SJCRH30 (cell line): Measurements from ENCODE around the gene HMGCS1. TPM values are rescaled to one million over a fixed set of nuclear protein-coding genes. Genes with fewer than 3 reads are reported as not detected.
A peak's percentile ranks its signal among the peaks of the same experiment; 100 is the strongest.
"Not testable (repeated sequence)": the region's sequence is repeated elsewhere in the genome, so short reads cannot be mapped to it uniquely, and the experiment has no call there.

Source experiments
- DNase-seq, 2 experiments: peaks; one replicate each; pipeline ENCODE4 v3.0.0-alpha.2; 2015 to 2020
- H3K27ac ChIP-seq: fragments of 250-450 bp; sonication (Bioruptor Pico); 2 replicates; pipeline ENCODE4 v1.5.1; 2020; ENCODE audit warnings: mild to moderate bottlenecking, moderate library complexity
- H3K27me3 ChIP-seq: fragments of 250-450 bp; sonication (Bioruptor Pico); 2 replicates; pipeline ENCODE4 v1.5.1; 2020; ENCODE audit warnings: mild to moderate bottlenecking, moderate library complexity
- H3K36me3 ChIP-seq: fragments of 250-450 bp; sonication (Bioruptor Pico); 2 replicates; pipeline ENCODE4 v1.5.1; 2020; ENCODE audit warnings: mild to moderate bottlenecking, moderate library complexity
- H3K4me1 ChIP-seq: fragments of 250-450 bp; sonication (Bioruptor Pico); 2 replicates; pipeline ENCODE4 v1.5.1; 2020; ENCODE audit warnings: mild to moderate bottlenecking, moderate library complexity
- H3K4me3 ChIP-seq: fragments of 250-450 bp; sonication (Bioruptor Pico); 2 replicates; pipeline ENCODE4 v1.5.1; 2020; ENCODE audit warnings: mild to moderate bottlenecking, moderate library complexity
- H3K9me3 ChIP-seq: fragments of 250-450 bp; sonication (Bioruptor Pico); replicated peaks from 2 replicates; pipeline ENCODE4 v1.5.1; 2020; ENCODE audit warnings: mild to moderate bottlenecking, moderate library complexity
- total RNA-seq: library from RNA; depleted of rRNA; stranded (reverse); fragments of >200 nt; shearing (Covaris generic); gene quantifications from 2 replicates; pipeline ENCODE4 v1.2.3, GENCODE V29; 2014

HMGCS1 gene
- total RNA-seq, 1 experiment from 2014 or later, result 75.2 TPM

DNA sequence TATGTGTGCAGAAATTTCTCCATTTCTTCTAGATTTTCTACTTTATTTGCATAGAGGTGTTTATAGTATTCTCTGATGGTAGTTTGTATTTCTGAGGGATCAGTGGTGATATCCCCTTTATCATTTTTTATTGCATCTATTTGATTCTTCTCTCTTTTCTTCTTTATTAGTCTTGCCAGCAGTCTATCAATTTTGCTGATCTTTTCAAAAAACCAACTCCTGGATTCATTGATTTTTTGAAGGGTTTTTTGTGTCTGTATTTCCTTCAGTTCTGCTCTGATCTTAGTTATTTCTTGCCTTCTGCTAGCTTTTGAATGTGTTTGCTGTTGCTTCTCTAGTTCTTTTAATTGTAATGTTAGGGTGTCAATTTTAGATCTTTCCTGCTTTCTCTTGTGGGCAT lies 12.4 kb upstream of the HMGCS1 start:
- H3K27me3 ChIP-seq, H3K9me3 ChIP-seq, H3K4me1 ChIP-seq, H3K4me3 ChIP-seq, DNase-seq, H3K27ac ChIP-seq, H3K36me3 ChIP-seq: not testable (repeated sequence)

DNA sequence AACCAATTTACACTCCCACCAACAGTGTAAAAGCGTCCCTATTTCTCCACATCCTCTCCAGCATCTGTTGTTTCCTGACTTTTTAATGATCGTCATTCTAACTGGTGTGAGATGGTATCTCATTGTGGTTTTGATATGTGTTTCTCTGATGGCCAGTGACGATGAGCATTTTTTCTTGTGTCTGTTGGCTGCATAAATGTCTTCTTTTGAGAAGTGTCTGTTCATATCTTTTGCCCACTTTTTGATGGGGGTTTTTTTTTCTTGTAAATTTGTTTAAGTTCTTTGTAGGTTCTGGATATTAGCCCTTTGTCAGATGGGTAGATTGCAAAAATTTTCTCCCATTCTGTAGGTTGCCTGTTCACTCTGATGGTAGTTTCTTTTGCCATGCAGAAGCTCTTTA lies 10.3 kb upstream of the HMGCS1 start:
- DNase-seq, H3K27me3 ChIP-seq, H3K9me3 ChIP-seq, H3K27ac ChIP-seq, H3K4me1 ChIP-seq, H3K4me3 ChIP-seq, H3K36me3 ChIP-seq: not testable (repeated sequence)

GRCh38 chr5:43320846-43321245 lies 7.6 kb upstream of the HMGCS1 start:
- Histone ChIP-seq H3K4me3 (no peak overlapping the region), H3K9me3 (no peaks in the 10 kb centered on the region), H3K27me3 (no peaks in the 10 kb centered on the region), H3K4me1 (no peaks in the 10 kb centered on the region), H3K36me3 (no peaks in the 10 kb centered on the region), H3K27ac (no peak overlapping the region)
- DNase-seq, result no peak

DNA sequence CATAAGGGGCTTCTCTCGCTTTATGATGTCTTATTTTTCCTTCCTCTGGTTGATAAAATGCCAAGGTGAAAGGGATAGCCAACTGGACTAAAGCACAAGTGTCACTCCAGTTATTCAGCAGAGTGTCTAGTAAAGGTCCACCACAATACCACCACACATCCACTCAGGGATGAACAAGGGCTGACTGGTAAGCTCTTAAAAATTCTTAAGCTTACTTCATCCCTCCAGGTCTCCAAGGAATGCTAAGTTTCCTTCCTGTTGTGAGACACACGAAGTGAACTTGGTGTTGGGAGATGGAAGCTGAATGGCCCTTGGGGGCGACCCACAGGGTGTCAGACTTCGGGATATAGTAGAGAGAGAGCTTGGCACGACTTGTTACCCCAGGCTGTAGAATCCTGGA lies 3.2 kb upstream of the HMGCS1 start:
- no peaks in the 10 kb centered on the region for H3K9me3 ChIP-seq

DNA sequence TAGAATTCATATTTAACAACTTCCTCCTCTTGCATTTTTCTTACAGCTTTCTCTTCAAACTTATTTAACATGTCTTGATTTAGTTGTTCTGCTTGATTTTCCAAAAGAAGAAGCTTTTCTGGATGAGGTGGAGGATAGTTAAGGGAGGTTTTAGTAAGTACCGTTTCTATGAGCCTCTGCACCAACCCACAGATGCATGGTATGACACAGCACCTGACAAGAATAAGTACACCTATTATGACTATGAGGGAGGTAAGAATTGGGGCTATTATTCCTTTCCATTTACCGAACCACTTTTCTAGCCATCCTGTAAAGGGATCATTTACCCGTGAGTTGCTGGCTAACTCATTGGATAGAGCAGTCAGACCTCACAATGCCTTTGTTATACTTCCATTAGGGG lies 2.5 kb upstream of the HMGCS1 start:
- Histone ChIP-seq H3K9me3 (no peaks in the 10 kb centered on the region), H3K4me3 (no peak overlapping the region), H3K36me3 (no peaks in the 10 kb centered on the region; the same call in 1 of the 2 replicates), H3K27ac (no peak overlapping the region), H3K4me1 (peaks cover 17% of the 10 kb centered on the region), H3K27me3 (no peaks in the 10 kb centered on the region)
- DNase-seq, result no peak

More for the DNA sequence above, 3.2 kb upstream of the HMGCS1 start:
- H3K4me3 ChIP-seq, result no peak overlapping the region
- no peaks in the 10 kb centered on the region; the same call in 1 of the 2 replicates for H3K36me3 ChIP-seq
- no peaks in the 10 kb centered on the region for H3K27me3 ChIP-seq
- DNase-seq, result no peak
- H3K27ac ChIP-seq, result no peak overlapping the region
- peaks cover 17% of the 10 kb centered on the region for H3K4me1 ChIP-seq

- Histone ChIP-seq H3K27ac (no peak overlapping the region), H3K36me3 (no peaks in the 10 kb centered on the region; the same call in 1 of the 2 replicates), H3K4me3 (no peak overlapping the region), H3K4me1 (peaks cover 17% of the 10 kb centered on the region), H3K27me3 (no peaks in the 10 kb centered on the region), H3K9me3 (no peaks in the 10 kb centered on the region)
- DNase-seq, result no peak
These were observed 2.1 kb upstream of the HMGCS1 start for GRCh38 chr5:43315263-43315662.

DNA sequence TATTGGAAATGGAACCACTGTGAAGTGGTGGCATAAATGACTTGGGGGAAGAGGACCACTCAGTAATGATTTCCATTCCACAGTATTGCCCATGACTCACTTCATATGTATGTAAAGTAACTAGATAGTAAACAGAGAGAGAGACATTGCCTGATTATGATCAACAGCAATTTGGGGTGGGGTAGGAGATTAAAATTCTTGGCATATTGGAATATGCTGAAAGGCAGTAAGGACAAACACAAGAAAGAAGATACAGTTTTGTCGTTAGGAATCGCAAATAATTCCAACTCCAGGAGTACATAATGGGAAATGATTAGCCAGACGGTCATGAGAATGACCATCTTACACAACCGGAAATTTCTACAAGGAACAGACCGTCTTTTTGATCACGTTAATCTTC lies 1.5 kb upstream of the HMGCS1 start:
- Histone ChIP-seq H3K4me1 (peaks cover 17% of the 10 kb centered on the region), H3K27ac (no peak overlapping the region), H3K9me3 (no peaks in the 10 kb centered on the region), H3K36me3 (no peaks in the 10 kb centered on the region; the same call in 1 of the 2 replicates), H3K27me3 (no peaks in the 10 kb centered on the region), H3K4me3 (no peak overlapping the region)
- DNase-seq, result no peak

GRCh38 chr5:43313854-43314457 lies 744 bp upstream of the HMGCS1 start:
- no peaks in the 10 kb centered on the region for H3K9me3 ChIP-seq
- DNase-seq, result peak; percentile 35 to 63
- H3K4me1 ChIP-seq, result peaks cover 17% of the 10 kb centered on the region
- no peaks in the 10 kb centered on the region; the same call in 1 of the 2 replicates for H3K36me3 ChIP-seq
- peak overlapping the region; percentile 15; the same call in 1 of the 2 replicates for H3K27ac ChIP-seq
- peak overlapping the region; percentile 47 for H3K4me3 ChIP-seq
- H3K27me3 ChIP-seq, result no peaks in the 10 kb centered on the region

GRCh38 chr5:43312699-43313034 lies 545 bp downstream of the HMGCS1 start:
- H3K4me3 ChIP-seq, result peak overlapping the region; percentile 76
- H3K9me3 ChIP-seq, result no peaks in the 10 kb centered on the region
- H3K27ac ChIP-seq, result peak overlapping the region; percentile 67
- H3K36me3 ChIP-seq, result peaks cover 4% of the 10 kb centered on the region
- no peak for DNase-seq
- H3K4me1 ChIP-seq, result peaks cover 17% of the 10 kb centered on the region
- H3K27me3 ChIP-seq, result no peaks in the 10 kb centered on the region

DNA sequence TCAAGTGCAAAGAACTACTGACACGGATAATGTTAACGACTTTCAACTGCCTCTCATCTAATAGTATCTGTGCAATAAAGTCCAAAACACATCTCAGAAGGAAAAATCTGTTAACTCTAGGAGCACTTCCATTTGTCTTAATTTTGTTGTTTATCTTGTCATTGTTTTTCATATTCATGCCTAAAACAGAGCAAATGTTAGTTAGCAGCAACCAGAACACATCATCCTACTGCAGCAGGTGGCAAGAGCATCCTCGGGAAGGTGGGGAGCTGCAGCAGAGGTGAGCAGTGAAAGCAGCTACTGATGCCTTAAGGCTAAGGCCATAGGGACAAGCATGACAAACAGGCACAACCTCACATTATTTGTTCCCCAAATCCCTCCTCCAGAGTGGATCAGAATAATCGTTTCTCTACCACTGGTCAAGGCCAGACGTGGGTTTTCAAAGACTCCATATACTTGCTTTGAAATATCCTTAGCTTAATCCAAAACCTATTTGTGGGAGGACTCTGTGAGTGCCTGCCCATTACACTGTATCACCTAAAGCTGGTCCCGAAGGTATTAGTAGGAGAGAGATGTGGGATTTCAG lies 1.0 kb downstream of the HMGCS1 start:
- H3K4me3 ChIP-seq, result peak overlapping the region; percentile 76
- peaks cover 4% of the 10 kb centered on the region for H3K36me3 ChIP-seq
- peak overlapping the region; percentile 67 for H3K27ac ChIP-seq
- no peaks in the 10 kb centered on the region for H3K27me3 ChIP-seq
- no peaks in the 10 kb centered on the region for H3K9me3 ChIP-seq
- DNase-seq, result no peak
- H3K4me1 ChIP-seq, result peaks cover 17% of the 10 kb centered on the region

DNA sequence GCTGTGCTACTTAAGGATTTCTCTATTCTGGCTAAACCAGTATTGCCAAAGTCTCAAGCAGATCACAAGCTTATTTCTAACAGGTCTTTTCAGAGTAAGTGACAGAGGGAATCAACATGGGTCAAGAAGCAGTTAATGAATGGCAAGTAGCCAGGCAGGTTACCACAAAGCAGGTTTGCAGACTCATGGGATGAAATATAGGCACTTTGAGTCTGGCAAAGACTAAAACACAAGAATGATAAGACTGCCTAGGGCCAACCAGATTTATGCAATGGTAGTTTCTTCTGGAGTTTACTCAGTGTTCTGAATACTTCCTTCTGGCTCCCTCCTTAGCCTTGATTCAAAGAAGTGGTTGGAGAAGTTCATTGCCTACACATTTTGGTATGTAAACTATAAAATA lies 3.6 kb downstream of the HMGCS1 start:
- DNase-seq, result no peak

DNA sequence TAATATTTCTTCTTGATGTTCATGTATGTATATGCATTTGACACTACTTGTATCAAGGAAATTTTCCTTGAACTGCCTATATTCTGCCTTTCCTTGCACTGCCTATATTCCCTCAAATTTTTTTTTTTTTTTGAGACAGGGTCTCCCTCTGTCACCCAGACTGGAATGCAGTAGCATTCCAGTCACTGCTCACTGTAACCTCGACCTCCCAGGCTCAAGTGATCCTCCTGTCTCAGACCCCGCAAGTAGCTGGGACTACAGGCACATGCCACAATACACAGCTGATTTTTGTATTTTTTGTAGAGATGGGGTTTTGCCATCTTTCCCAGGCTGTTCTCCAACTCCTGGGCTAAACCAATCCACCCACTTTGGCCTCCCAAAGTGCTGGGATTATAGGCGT lies 4.1 kb downstream of the HMGCS1 start:
- Histone ChIP-seq H3K36me3 (peaks cover 8% of the 10 kb centered on the region), H3K27me3 (no peaks in the 10 kb centered on the region), H3K9me3 (no peaks in the 10 kb centered on the region), H3K27ac (no peak overlapping the region), H3K4me1 (peaks cover 9% of the 10 kb centered on the region), H3K4me3 (no peak overlapping the region)
- no peak for DNase-seq

More for the DNA sequence above, 3.6 kb downstream of the HMGCS1 start:
- H3K27ac ChIP-seq, result no peak overlapping the region
- no peaks in the 10 kb centered on the region for H3K27me3 ChIP-seq
- peaks cover 14% of the 10 kb centered on the region for H3K4me1 ChIP-seq
- peaks cover 7% of the 10 kb centered on the region for H3K36me3 ChIP-seq
- no peak overlapping the region for H3K4me3 ChIP-seq
- H3K9me3 ChIP-seq, result no peaks in the 10 kb centered on the region

DNA sequence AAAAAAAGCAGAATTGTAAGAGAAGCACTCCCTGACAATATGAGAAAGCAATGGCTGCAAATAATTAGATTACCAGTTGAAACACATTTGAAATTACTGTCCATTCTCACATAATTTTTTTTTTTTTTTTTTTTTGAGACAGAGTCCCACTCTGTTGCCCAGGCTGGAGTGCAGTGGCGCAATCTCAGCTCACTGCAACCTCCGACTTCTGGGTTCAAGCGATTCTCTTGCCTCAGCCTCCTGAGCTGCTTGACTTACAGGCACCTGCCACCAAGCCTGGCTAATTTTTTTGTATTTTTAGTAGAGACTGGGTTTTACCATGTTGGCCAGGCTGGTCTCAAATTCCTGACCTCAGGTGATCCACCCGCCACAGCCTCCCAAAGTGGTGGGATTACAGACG lies 6.3 kb downstream of the HMGCS1 start:
- not testable (repeated sequence) for H3K27me3 ChIP-seq, H3K9me3 ChIP-seq, H3K4me1 ChIP-seq, DNase-seq, H3K27ac ChIP-seq, H3K4me3 ChIP-seq
- H3K36me3 ChIP-seq, result peaks cover 14% of the 10 kb centered on the region

GRCh38 chr5:43305948-43306565 lies 7.2 kb downstream of the HMGCS1 start:
- Histone ChIP-seq H3K4me3 (no peak overlapping the region), H3K27ac (no peak overlapping the region), H3K9me3 (no peaks in the 10 kb centered on the region), H3K36me3 (peaks cover 19% of the 10 kb centered on the region), H3K27me3 (no peaks in the 10 kb centered on the region), H3K4me1 (no peaks in the 10 kb centered on the region)
- DNase-seq, result peak in 1 of 2 experiments; percentile 76

DNA sequence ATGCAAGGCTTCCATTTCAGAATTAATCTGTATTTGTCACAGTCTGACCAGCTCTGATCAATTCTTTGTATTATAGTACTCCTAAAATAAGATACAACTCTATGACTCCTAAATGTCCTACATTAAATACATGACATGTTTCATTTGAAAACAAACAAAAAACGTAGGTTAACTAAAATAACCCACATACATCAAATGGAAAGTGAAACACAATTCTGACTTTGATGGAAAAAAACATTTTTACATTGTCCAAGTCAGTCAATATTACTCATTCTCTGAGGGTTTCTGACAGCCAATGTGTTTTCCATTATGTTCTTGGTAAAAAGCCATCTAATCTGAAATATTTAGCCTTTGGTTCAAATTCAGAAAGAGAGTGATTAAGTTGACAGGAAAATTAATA lies 8.7 kb downstream of the HMGCS1 start:
- no peaks in the 10 kb centered on the region for H3K9me3 ChIP-seq
- H3K36me3 ChIP-seq, result peaks cover 31% of the 10 kb centered on the region
- no peak overlapping the region for H3K27ac ChIP-seq
- H3K27me3 ChIP-seq, result no peaks in the 10 kb centered on the region
- H3K4me3 ChIP-seq, result no peak overlapping the region
- no peak for DNase-seq
- no peaks in the 10 kb centered on the region for H3K4me1 ChIP-seq

DNA sequence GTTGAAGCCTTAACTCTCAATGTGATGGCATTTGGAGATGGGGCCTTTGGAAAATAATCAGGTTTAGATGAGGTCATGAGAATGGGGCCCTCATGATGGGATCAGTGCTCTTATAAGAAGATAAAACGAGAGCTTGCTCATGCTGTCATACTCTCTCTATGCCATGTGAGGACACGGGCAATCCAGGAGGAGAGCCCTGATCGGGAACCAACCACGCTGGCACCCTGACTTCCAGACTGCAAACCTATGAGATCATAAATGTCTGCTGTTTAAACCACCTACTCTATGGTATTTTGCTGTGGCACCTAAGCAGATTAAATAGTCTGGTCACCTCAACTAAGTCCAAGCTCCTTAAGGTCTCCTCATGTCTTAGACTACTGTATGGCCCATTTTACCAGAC lies 10.0 kb downstream of the HMGCS1 start:
- no peak for DNase-seq
- Histone ChIP-seq H3K4me3 (no peak overlapping the region), H3K9me3 (no peaks in the 10 kb centered on the region), H3K27ac (no peak overlapping the region), H3K4me1 (no peaks in the 10 kb centered on the region), H3K36me3 (peaks cover 39% of the 10 kb centered on the region), H3K27me3 (no peaks in the 10 kb centered on the region)
